Stimulated activated CD8-positive, alpha-beta memory T cell treated with anti-CD3 and anti-CD28 coated beads, Interleukin-4, amount 100 ng/mL, for 4 hours (primary cell): ENCODE results near the gene ORC1.

ENCODE experiments used
- DNase-seq, 2 donors: peaks; one replicate each; pipeline ENCODE4 v3.0.0-alpha.2; 2020; ENCODE audit warnings: low read depth in 2 of 2, low spot score in 1 of 2

ORC1 gene

DNA sequence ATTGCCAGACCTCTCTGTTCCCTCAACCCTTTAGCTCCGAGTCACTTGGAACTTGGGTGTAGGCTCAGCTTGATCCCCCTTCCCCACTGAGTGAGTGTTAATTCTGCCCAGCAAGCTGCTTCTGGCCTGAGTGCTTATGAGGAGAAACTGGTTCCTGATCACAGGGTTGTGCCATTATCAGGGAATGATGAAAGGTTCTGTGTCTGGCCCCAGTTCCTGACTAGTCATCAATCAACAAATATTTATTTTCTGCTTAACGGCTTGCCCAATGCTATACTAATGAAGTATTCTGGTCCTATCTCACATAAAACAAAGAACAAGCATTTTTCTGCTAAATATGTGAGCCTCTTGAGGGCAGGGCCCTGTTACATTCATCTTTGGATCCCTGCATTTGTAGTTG is 59.0 kb downstream of the ORC1 start:
- no peak for DNase-seq

DNA sequence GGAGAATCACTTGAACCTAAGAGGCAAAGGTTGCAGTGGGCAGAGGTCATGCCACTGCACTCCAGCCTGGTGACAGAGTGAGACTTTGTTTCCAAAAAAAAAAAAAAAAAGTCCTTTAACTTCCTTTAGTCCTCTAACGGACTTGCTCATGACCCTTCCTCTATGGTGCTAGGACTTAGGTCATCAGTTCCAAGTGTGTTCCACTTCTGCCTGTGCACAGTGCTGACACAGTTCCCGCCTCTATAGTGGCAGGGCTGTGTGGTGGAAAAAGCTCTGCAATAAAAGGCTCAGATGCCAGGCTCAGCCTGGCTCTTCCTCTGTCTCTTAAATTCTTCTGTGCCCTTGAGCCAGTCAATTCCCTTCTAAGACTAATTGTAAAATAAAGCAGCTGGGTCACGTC is 60.2 kb downstream of the ORC1 start:
- DNase-seq, result no peak

DNA sequence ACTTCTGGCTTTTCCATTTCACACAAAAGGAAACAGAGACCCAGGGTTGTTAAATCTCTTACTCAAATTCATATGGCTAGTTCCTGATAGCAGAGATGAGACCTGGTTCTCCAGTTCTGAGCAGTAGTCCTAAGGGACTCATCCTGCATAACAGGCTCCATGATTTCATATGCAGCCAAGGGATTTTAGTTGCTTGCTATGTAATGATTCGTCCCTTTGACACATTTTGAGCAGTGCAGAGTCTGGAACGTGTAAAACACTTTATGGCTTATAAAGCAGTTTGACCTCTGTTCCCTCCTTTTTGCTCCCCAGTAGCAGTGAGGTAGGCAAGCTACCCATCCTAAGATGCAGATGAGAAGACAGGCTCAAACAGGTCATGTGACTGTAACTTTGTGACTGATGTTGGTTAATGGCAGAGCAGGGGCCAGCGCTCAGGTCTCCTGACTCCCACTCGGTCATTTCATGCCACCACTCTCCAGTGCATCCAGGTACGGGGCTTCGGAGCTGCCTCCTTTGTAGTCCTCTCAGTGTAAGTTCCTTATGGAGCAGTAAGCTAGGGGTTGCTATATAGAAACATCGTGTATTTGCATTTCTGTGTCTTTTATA is 62.5 kb downstream of the ORC1 start:
- DNase-seq, result no peak

DNA sequence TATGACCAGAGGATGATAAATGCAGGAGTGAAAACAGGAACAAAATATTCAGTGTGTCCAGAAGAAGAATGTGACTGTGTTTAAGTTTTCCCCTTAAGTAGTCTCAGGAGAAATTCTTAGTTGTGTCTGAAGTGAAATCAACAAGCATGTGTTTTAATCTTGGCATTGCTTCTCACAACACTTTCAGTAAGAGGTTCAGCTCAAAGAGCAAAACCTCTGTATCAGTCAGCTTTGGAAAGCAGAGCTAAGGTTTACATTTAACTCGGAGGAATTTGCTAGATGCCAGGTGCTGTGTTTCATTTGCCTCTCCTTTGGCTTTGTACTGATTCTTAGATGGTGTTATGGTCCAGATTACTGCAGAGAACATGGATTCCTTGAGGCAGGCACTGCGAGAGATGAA is 66.8 kb downstream of the ORC1 start:
- DNase-seq, result no peak

DNA sequence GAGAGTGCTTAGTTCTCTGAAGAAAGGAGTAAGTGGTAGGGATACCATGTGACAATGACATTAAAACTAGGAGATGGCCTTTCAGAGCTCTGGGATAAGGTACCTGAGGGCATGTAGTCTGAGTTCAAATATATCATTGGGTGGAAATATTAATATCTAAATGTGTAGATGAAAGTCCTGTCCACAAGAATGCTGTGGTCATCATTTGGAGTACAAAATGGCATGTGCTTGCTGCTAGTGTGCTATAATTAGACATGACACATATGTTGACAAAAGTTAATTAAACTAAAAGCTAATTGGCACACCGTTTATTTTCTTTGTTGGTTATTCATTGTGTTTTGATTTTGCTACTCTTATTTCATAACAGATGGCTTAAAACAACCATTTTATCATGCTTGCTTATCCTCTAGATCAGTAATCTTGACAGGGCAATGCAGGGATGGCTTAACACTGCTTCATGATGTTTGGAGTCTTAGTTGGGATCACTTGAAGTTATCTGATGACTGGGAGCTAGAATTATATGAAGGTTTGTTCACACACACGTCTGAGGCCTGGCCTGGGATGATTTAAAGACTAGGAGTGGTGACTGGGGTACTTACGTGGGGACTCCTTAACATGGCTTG is 69.2 kb downstream of the ORC1 start:
- DNase-seq, result no peak

DNA sequence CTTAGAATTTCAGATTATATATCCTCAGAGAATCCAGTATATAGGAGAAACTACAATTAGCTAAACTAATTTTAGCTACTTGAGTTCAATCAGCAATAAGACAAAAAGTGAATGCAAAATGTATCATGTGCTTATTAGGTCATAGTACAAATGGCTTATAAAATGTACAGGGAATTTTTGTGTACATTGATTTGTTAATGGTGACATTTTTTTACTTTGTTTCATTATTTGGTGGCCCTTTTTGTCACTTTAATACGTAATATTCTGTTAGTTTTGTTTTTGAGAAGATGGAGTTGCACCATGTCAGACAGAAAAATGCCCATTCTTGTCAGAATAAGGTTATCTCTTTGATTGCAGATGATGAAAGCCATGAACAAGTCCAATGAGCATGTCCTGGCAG is 71.8 kb downstream of the ORC1 start:
- DNase-seq, result no peak

DNA sequence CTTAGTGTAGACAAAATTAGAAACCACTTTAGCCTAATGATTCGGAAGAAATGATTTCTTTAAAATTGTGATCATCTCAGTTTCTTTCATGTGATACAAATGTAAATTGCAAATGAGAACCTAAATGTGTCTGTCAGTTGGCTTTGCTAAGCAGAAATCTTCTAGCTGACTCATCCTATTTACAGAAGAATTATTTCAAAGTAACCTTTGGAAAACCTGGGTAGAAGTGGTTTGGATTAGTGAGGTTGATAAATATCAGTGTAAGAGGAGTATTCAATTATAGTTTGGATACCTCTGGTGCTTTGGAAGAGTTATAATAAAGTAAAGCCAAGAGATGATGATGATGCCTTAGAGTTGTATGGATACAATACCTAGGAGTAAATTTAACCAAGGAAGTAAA is 75.6 kb downstream of the ORC1 start:
- no peak for DNase-seq

DNA sequence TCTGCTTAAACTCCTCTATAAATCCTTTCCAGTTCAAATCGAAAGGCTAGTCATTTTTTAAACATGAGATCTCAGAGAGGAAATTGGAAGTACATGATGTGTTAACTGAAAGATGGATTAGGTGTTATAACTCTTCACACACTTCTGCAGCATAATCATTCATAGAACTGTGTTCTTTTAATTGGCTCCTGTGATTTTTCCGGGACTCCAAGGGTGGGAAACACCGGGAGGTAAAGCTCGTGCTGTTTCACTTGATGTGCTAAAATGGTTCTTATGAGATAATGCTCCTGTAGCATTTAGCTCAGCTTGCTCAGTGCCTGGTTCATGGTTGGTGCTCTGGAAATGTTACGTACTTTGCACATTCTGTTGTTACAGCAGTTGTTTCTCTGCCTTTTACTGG is 78.4 kb downstream of the ORC1 start:
- DNase-seq, result no peak

DNA sequence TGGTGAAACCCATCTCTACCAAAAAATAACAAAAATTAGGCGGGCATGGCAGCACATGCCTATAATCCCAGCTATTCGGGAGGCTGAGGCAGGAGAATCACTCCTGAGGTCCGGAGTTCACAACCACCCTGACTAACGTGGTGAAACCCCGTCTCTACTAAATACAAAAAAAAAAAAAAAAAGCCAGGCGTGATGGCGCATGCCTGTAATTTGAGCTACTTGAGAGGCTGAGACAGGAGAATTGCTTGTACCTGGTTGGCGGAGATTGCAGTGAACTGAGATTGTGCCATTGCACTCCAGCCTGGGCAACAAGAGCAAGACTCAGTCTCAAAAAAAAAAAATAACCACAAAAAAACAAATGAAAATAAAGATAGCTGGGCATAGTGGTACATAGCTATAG is 80.5 kb downstream of the ORC1 start:
- no peak for DNase-seq
